HG03558 (cell line): ENCODE measurements around the gene CABLES1.

Experiments
- ATAC-seq: cut with Tn5 transposase; IDR thresholded peaks from one replicate; pipeline ENCODE4 v1.9.1; 2021; ENCODE audit warnings: moderate number of reproducible peaks; ENCODE audit not compliant: unreplicated experiment; ENCODE audit errors: extremely low read depth

Gene CABLES1

DNA sequence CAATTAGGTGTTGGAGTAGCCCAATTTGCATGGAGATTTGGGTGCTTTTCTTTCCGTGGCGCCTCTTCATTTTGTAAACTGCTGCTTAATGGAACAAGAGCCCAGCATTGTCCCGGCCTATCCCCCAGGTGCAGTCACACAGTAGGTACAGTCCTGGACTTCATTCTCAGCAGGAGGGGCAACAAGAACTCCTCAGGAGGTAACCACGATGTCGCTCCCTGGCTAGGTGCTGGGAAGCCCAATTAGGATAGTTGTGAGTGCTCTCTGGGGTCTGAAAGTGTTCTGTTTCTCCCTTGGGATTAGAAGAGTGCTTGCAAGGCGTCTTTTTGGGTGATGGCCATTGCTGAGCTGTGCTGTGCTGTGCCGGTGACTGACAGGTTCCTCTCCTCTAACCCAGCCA, 53.8 kb downstream of the CABLES1 start:
- no peak for ATAC-seq

DNA sequence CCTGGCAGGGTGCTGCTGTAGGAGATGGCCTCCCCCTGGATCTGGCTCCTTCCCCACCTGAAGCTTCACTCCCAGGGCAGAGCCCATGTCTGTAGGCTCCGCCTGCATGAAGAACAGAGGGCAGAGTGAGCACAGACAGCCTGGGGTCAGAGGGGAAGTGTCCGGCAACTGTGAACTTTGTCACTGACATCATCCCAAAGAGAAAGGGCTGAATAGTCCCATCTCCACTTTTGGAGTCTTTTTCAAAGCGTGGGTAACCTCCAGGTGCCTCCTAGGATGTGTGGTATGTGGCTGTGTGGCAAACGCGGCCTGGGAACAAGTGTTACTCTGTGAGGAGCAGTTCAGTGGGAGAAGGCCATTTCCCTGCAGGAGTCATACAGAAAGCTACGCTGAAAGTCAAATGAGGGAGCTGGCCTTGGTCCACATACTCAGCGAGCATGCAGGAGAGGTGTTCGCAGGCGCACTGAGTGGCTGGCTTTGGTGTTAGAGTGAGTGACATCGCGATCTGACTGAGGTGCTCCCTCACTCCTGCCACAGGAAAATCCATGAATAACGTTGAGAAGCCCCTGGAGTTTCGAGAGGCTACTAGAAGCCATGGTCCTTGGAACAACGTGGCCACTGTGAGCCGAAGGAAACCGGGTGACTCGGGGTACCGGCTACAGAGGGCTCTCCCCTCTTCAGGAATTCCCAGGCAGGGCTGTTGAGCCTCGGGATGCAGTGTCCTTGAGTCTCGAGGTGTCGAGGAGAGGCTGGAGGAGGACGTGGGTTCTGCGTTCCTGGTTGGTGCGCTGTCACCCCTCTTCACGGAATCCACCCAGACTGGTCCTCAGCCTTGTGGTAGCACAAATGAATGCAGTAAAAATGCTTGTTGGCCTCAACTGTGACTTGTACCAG, 54.7 kb downstream of the CABLES1 start:
- no peak for ATAC-seq

DNA sequence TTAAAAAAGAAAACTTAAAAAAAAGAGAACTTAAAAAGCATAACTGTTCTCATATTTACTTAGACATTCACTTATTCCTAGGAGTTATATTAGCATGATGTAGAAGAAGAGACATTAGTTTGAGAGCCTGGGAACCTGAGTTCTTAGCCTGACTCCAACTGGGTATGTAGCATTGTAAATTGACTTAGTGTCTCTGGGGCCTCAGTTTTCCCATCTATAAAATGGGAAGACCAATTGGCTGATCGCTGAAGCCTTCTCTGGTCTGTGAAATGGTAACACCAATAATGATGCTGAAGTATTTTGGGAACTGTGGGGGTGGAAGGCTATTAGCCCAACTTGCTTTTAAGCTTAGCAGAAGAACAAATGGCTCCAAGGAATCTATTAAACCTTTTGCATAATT, 55.9 kb downstream of the CABLES1 start:
- ATAC-seq: no peak

DNA sequence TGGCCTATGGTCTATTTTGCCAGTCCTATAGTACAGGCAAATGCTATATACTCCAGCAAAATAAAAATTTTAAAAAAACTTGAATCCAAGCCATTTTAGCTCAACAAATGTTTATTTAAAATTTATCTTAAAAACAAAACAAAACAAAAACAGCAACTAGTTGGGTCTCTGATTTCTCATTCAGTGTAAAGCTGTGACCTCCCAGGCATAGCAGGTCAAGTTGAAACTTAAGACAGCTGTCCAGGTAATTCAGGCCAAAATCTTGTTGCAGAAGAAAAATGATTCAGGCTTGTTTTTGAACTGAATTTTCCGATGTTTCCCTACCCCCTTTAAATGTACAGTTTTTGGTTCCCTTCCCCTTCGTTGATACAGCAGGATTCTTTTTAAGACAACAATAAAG, 58.5 kb downstream of the CABLES1 start:
- no peak for ATAC-seq

DNA sequence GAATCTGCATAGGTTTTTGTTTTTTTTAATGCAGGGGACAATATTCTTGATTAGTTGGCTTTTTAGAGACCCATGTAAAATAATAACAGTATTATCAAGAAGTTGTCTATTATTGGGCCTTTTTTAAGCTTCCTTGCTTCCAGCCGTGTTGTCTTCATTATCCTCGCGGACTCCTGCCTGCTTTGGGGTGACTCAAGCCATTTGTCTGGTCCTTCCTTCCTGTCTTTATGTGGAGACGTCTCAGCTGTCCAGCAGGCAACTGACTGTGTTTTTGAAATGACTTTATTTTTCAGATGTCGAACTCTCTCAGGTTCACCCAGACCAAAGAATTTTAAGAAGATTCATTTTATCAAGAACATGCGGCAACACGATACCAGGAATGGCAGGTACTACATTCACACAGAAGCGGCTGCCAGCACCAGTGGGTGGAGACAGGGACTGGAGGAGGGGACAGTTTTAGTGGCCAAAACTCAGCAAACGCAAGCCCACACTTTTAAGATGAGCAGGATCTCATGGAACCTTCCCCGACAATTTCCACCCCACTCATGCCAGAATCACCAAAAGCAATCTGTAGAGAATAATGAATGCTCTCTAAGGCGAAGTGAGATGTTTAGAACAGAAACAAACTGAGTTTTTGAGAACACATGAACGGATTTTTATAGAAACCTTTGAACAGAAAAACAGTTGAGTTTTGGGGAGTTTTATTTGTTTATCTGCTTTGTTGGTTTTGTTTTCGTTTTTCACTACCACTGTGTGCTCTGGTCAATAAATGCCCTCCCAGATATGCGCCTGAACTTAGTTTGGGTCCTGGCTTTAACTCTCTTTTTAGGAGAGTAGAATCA, 59.1 kb downstream of the CABLES1 start:
- no peak for ATAC-seq

DNA sequence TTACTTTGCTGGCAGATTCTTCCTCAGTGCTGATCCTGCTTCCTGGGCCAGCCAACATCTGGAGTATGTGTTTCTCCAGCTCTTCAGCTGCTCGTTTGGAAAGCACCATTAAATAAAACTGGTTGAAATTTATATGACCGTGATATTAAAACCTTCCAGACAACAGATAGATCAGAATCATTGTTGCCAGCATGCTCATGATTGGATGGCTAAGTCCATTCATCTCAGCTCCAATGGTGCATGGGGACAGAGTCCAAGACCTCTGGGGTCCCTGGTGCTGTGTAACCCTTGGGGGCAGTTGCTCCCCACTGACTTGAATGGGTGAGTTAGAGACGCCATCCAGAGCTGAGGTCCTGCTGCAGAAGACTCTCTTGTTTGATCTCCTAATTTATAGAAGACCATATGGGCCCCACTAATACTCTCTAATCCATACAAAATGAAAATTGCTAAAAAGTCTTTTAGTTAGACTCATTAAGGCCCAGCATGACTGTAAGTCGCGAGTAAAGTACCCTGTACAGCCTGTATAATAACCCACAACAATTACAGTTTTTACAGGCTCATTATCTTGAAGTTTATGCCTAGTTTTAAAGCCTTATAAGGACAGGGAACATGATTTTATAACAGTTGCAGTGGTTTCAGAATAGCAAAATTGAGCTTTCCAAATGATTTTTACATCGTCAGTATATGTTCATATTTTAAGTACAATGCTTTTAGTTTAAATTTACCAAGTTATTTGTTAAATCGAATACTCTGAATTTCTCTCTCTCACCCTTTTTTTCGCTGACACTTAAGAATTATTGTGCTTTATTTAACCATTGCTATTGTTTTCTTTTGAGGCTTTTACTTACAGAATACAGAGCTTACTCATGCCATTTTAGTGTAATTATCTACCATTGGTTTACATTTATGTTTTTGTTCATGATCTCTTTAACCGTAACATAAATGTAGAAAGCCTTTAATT, 60.0 kb downstream of the CABLES1 start:
- ATAC-seq: no peak

DNA sequence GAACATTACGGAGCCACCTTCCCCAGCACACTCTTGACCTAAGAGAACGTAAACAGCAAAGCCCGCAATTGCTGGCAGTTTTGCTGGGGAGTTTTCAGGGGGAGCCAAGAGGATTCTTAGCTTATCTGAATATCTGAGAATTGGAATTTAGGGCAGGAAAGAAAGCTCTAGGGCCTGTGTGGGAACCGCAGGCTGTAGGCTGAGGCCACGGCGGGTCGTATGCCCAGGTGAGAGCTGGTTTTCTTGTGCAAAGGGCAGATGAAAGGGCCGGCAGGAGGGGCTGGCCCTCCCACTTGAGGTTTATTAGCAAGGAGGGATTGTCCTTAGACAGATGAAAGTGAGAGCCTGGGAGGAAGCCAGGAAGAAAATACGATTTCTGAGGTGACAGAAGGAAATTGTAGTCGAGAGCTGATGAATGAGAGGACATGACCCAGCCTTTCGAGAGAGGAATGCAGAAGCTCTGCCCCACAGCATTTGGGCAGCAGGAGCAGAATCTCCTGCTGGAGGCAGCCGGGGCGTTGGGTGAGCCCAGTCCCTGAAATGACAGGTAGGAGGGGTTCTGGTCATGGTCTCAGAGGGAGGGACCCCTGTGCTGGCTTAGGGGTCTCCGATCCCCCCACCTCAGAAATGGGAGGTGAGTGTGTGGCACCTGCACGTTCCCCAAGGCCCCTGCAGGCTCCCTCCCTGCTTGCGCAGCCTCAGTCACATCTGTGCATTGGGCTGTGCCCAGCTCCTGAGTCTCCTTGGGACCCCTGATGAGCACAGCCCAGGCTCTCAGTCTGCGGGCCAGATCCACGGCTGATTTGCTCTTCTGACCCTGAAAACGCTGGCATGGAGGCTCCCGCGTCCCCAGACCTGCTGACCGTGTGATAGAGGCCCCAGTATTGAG, 61.1 kb downstream of the CABLES1 start:
- no peak for ATAC-seq

DNA sequence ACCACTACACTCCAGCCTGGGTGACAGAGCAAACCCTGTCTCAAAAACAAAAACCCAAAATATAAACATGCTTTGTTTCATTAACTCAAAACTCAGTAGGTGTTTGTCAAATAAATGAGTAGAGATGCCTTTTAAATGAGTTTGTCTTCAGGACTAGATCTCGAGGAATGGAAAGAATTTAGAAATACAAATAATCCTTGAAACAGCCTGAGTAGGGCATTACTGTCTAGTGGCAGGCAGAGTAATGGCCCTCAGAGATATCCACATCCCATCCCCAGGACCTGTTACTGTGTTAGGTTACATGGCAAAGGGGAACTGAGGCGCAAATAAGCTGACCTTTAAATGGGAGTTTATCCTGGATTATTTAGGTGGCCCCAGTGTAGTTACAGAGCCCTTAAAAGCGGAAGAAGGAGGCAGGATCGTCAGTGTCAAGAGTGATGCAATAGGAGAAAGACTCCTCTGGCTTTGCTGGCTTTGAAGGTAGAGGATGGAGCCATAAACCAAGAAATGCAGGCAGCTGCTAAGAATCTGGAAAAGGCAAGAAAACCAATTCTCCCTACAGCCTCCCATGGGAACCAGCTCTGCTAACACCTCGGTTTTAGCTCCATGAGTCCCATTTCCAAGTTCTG, 63.0 kb downstream of the CABLES1 start:
- ATAC-seq: no peak

DNA sequence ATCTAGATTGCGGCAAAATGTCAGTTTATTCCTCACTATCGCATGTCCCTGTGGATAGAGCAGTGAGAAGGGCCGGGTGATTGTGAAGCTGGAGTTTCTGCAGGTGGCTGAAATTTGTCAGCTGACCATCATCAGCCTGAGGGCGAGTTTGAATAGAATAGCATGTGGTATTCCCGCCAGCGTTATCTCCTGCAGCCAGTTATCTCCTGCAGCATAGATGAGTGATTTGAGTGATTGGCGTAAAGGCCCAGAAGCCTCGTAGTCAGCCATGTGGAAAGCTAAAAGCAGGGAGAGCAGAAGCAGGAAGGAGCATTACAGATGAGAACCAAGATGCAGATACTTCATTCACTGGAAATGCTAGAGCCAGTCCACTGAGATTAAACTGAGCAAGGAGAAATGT, 65.5 kb downstream of the CABLES1 start:
- no peak for ATAC-seq

DNA sequence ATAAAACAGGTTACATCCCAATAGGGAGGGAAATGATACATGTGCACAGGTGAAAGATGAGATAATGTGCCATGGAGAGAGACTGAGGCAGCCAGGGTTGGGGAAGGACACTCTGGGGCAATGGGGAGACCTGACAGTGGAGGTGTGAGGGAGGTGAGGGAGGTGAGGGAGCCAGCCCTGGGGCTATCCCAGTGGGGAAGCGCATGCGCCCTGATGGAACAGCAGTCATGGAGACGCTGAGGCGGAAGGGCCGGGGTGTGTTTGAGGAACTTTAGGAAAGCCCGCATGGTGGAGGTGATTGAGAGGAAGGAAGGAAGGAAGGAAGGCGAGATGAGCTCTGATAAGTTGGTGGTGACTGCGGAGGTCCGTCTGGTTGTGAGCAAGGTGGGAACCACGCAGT, 66.5 kb downstream of the CABLES1 start:
- no peak for ATAC-seq

DNA sequence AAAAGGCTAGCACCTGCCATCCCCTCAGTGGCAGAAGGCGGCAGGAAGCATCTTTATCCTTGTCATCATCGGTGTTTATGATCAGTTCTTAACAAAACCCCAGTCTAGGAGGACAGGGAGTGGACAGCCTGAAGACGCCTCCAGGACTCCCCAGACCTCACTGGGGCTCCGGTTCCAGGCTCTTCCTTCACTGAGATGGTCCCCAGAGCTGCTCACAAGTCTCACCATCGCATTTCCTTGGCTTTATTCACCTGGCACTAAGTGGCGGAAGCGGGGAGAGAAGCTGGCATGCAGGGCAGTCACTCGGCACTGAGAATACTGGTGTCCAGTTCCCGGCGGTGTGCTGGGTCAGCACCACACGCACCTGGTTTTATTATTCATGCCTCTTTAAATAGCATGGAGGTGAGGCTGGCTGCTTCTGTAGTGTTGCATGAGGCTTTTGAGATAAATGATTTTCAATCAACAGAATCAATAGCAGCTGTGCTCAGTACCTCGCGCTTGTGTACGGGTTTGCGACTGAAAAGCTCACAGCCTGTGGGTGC, 68.7 kb downstream of the CABLES1 start:
- ATAC-seq: no peak

DNA sequence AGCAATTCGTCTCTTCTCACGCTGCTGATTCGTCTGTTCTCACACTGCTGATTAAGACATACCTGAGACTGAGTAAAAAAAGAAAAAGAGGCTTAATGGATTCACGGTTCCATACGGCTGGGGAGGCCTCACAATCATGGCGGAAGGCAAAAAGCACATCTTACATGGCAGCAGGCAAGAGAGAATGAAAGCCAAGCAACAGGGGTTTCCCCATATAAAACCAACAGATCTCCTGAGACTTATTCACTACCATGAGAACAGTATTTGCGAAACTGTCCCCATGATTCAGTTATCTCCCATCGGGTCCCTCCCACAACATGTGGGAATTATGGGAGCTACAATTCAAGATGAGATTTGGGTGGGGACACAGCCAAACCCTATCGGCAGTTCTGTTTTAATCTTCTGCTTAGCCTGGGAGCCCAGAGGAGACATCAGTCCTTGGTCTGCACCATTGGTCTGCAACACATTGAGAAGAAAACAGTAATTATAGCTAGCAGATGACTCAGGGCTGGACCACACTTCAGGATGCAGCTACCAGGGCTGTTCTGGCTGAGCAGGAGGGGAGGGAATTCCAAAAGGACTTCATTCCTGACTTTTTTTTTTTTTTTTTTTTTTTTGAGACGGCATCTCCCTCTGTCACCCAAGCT, 69.4 kb downstream of the CABLES1 start:
- ATAC-seq: no peak

DNA sequence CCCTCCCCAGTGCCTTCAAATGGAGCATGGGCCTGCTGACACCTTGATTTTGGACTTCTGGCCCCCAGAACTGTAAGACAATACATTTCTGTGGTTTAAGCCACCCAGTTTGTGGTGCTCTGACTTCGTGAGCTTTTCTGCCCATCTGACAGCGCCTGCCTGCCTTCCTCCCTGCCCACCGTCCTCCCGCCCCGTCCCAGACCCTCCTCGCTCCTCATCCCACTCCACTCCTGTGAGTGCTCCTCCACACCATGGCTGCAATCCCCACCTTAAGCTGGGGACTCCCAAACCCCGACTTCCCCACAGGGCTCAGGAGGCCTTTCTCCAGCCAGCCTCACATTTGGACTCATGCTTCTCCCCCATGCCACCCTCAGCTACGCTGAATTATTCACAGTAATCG, 70.7 kb downstream of the CABLES1 start:
- no peak for ATAC-seq

DNA sequence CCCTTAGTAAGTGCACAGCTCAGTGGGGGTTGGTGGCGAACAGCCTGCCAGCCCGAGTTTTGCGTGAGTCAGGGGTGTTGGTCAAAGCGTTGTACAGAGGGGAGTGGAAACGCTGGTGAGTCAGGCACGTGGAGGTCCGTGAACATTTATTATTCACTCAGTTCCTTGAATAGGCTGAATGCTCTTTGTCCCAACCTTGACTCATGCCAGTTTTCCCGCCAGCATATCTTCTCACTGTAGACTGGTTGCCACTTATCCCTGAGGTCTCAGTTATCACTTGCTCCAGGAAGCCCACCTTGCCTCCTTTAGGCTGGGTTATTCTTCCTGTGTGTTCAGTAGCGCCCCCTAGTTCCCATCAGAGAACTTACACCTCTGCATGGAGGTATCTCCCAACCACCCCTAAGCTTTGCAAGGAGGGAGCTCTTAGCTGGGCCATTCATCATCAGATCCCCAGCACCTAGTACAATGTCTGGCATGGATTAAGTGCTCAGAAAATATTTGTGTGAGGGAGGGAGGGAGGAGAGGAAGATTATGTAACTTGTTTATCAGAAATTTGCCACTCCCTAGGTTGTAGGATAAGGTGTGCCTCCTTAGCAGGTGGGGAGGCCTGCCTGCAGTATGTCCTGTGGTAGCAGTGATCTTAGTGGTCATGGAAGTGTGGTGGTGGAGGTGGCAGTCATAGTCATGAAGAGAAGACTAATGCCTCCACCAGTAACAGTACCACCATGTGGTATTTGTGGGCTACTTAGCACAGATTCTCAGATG, 72.1 kb downstream of the CABLES1 start:
- ATAC-seq: no peak

DNA sequence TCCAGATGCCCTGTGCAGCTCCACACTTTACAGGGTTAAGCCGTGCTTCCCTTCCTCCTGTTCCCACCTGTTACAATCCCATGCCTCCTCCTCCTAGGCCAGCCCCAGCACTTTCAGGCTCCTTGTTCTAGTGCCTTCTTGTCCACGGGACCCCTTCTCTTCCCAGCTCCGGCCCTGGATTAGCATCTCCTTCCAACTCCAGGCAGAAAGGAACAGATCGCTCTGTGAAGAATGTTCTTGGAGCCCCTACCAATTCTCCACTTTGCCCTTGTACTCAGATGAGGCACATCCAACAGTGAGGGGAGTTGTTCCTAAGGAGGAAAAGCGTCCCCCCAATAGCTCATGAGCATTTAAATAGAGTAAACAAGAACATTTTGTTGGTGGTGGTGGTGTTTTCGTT, 72.7 kb downstream of the CABLES1 start:
- ATAC-seq: no peak

DNA sequence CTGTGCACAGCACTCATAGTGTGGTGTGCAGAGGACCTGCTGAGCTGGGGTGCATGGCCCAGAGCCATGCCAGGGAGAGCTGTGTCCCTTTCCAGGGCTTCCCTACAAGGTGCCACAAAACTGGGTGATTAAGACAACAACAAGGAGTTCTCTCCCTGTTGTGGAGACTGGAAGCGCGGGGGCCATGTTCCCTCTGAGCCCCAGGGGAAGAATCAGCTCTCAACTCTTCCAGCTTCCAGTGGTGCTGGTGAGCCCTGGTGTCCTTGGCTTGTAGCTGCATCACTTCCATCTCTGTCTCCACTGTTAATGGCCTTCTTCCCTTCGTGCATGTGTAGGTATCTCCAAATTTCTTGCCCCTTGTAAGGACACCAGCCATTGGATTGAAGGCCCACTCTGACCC, 73.3 kb downstream of the CABLES1 start:
- ATAC-seq: no peak

DNA sequence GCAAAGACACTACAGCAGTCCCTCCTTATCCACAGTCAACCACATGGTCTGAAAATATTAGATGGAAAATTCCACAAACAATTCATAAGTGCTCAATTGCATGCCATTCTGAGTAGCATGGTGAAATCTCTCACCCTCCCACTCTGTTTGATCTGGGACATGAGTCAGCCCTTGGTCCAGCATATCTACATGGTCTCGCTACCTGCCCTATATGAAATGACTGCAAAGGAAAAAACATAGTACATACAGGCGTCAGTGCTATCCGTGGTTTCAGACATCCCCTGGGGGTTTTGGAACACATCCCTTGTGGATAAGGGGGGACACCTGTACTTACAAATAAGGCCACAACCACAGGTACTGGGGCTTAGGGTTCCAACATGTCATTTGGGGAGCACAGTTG, 73.7 kb downstream of the CABLES1 start:
- ATAC-seq: no peak
